ENCODE results near the gene SPOCK2.
"Not testable (repeated sequence)": the region's sequence is repeated elsewhere in the genome, so short reads cannot be mapped to it uniquely, and the experiment has no call there.

The SPOCK2 gene

DNA sequence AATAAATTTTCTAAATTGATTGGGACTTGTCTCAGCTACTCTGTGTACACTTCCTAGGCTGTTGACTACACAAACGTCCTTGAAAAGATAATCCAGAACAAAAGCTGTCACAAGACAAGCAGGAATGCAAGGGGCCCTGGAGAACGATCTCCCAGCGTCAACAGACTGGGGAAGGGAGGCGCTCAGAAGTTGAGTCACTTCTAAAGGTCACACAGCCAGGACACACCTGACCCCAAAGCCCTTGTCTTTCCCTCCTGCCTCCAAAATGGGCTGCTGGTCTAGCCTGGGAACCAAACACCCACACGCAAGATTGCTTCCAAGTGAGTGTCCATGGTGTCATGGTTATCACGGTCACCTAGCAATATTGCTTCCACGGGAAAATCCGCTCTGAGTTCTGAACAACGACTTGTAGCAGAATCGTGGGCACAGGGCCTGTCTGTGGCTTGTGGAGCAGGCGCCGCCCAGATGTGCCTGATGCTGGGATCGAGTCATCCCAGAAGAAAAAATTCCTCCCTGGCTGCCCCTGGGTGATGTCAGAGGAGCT lies 49.8 kb downstream of the SPOCK2 start:
- no peak for DNase-seq
- no peak for TF ChIP-seq GATA1 (IDR thresholded peaks at IDR 0.05; ENCODE audit: low read depth, low read length)
- no peak for TF ChIP-seq POLR2A (IDR thresholded peaks at IDR 0.05; ENCODE audit: low read length)

DNA sequence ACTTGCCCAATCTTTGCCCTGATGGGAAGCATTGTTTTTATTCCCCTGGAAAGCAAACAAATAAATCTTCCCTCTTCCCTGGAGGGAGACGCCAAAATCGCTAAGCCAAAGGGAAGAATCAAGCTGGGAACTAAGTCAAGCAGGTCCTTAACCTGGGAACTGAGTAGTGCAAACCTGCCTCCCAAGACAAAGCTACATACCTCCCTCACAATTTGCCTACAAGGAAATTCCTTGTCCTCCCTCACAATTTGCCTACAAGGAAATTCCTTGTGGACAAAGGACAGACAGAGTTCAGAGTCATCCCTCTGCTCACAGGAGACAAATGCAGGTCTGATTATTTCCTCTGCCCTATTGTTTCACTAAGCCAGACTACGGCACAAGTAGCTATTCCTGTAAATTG lies 50.5 kb downstream of the SPOCK2 start:
- no peak for DNase-seq
- no peak for TF ChIP-seq GATA1 (IDR thresholded peaks at IDR 0.05; ENCODE audit: low read depth, low read length)
- TF ChIP-seq POLR2A (IDR thresholded peaks at IDR 0.05; ENCODE audit: low read length) = no peak

DNA sequence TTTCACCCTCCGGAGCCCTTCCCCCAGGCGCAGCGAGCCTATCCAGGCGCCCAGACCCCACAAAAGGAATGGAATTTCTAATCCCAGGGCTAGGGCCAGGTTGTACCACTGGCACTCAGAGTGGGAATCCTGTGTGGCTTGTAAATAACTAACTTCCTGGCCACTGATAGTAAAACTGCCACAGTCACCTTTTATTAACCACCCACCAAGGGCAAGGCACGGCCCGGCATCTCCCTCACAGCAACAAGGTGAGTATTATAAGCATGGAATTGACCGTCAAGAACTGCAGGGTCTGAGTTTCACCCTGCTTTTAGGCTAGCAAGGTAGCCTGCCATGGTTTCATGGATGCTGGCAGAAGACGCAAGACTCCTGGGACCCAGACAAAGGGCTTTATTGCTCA lies 51.1 kb downstream of the SPOCK2 start:
- no peak for TF ChIP-seq POLR2A (IDR thresholded peaks at IDR 0.05; ENCODE audit: low read length)
- DNase-seq = no peak

DNA sequence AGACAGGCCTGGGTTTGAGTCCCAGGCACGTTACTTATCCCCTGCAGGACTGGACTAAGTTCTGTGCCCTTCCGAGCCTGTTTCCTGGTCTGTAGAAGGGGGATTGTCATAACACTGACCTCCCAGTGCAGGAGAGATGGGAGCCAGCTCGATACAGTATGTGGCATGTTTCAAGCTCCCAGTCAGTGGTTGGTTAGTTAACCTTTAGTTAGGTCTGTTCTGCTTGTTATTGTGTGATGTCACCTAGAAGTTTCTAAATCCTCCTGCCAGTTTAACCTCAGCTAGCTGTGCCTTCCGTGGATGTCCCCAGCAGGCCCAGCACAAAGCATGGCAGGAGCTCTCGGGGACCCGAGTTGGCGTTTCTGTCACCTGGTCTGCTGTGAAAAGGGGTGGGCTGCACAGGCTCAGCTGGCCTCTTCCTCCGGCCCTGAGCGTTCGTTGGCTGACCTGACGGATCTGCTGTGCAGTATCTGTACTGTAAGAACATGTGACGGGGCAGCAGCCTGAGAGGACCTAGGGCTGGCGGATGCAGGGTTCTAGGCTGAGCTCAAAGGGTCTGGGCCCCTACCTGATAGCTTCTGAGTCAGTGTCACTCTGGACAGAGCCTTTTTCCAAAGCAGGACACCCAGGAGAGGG lies 53.0 kb downstream of the SPOCK2 start:
- no peak for DNase-seq
- TF ChIP-seq POLR2A (IDR thresholded peaks at IDR 0.05; ENCODE audit: low read length) = no peak
- no peak for TF ChIP-seq GATA1 (IDR thresholded peaks at IDR 0.05; ENCODE audit: low read depth, low read length)

DNA sequence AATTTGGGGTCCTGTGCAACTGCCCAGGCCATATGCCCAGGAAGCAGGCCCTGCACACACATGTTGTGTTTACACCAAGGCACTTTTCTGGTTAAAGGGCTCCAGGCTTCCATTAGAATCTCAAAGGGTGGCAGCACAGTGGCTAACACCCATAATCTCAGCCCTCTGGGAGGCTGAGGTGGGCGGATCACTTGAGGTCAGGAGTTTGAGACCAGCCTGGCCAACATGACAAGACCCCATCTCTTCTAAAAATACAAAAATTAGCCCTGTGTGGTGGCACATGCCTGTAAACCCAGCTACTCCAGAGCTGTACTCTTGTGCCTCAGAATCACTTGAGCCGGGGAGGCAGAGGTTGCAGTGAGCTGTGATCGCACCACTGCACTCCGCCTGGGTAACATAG lies 53.6 kb downstream of the SPOCK2 start:
- DNase-seq = no peak
- TF ChIP-seq GATA1 (IDR thresholded peaks at IDR 0.05; ENCODE audit: low read depth, low read length) = no peak
- no peak for TF ChIP-seq POLR2A (IDR thresholded peaks at IDR 0.05; ENCODE audit: low read length)

DNA sequence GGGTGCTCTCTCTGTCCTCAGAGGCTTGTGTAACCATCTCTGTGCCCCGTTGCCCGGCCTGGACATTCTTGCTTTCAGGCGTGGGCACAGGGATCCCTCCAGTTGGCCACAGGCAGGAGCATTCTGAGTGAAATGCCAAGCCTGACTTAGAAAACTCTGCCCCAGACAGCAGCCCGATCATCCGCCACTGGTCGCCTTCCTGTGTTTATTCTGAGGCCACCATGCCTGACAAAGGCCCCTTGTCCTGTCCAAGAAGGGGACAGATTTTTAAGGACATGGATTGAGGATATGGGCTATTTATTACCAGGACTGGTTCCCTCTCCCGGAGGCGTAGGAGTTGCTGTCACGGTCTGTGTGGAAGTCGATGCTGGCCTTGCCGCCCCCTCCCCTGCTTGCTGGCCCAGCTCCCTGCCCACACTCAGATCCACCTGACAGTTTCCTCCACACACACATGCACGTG lies 54.3 kb downstream of the SPOCK2 start:
- TF ChIP-seq POLR2A (IDR thresholded peaks at IDR 0.05; ENCODE audit: low read length) = no peak
- no peak for TF ChIP-seq GATA1 (IDR thresholded peaks at IDR 0.05; ENCODE audit: low read depth, low read length)
- no peak for DNase-seq

DNA sequence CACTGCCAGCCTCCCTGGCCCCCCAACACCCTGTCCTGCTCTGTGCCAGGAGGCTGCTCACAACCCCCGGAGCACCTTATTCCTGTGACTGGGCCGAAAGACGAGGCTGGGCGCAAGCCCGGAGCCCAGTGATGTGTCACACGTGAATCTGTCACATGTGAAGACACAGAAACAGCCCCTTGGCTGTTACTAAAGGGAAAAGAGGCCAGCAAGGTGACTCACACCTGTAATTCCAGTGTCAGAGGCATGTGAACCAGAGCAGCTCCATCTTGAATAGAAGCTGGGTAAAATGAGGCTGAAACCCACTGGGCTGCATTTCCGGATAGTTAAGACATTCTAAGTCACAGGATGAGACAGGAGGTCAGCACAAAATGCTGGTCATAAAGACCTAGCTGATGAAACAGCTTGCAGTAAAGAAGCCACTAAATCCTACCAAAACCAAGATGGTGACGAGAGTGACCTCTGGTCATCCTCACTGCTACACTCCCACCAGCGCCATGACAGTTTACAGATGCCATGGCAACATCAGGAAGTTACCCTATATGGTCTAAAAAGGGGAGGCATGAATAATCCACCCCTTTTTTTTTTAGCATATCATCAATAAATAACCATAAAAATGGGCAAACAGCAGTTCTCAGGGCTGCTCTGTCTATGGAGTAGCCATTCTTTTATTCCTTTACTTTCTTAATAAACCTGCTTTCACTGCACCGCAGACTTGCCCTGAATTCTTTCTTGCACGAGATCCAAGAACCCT lies 55.8 kb downstream of the SPOCK2 start:
- DNase-seq = not testable (repeated sequence)

DNA sequence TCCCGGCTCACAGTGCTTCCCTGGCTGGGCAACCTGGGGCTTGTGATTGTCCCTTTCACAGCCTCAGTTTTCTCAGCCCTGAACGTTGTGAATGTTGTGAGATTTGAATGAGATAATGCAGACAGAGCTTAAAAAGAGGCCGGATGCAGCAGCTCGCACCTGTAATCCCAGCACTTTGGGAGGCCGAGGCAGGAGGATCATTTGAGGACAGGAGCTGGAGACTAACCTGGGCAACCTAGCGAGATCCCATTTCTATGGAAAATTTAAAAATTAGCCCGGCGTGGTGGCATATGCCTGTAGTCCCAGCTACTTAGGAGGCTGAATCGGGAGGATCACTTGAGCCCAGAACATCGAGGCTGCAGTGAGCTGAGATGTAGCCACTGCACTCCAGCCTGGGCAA lies 56.6 kb downstream of the SPOCK2 start:
- no peak for DNase-seq
- TF ChIP-seq GATA1 (IDR thresholded peaks at IDR 0.05; ENCODE audit: low read depth, low read length) = no peak

DNA sequence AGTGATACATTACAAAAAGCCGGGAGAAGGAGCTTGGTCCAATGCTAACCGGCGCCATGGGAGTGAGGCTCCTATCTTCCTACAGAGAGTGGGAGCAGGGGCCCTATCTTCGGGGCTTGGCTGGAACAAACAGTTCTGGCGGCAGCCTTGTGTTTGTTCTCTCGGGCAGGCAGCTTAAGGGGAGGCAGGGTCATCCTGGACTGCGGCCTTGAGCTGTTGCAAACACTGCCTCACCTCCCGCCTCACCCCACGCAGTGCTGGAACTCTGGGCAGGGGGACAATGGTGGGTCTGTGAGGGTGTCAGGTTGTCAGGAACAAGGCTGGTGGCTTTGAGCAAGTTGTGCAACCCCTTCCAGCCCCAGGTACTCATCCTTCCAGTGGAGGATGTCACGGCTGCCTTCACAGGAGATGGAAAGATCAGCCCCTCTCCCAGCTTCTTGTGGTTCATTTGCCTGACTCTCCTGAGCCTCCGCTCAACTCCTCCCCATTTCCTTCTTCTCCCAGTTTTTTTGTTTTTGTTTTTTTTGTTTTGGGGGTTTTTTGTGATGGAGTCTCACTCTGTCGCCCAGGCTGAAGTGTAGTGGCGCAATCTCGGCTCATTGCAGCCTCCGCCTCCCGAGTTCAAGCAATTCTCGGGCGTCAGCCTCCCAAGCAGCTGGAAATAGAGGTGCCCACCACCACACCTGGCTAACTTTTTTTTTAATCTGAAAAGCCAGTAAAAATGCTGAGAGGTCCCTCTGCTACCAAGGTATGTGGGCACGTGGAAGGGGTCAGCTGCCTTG lies 57.4 kb downstream of the SPOCK2 start:
- DNase-seq = no peak
- TF ChIP-seq POLR2A (IDR thresholded peaks at IDR 0.05; ENCODE audit: low read length) (no peak), GATA1 (IDR thresholded peaks at IDR 0.05; ENCODE audit: low read depth, low read length) (no peak)

DNA sequence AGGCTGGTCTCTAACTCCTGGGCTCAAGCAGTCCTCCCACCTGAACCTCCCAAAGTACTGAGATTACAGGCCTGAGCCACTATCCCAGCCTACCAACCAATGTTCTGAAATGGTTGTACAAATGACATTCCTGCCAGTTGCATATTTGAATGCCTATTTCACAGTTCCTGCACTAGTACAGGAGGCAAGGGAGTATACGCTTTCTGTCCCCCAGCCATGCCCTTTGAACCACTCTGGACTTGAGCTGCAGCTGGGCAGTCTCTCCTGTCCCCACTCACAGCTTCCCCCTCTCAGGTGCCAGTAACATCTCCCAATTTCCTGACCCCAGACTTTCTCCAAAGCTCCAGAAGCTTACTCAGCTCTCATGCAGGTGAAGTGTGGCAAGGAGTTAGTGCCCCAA lies 58.9 kb downstream of the SPOCK2 start:
- no peak for DNase-seq
- TF ChIP-seq POLR2A (IDR thresholded peaks at IDR 0.05; ENCODE audit: low read length) (no peak), GATA1 (IDR thresholded peaks at IDR 0.05; ENCODE audit: low read depth, low read length) (no peak)

DNA sequence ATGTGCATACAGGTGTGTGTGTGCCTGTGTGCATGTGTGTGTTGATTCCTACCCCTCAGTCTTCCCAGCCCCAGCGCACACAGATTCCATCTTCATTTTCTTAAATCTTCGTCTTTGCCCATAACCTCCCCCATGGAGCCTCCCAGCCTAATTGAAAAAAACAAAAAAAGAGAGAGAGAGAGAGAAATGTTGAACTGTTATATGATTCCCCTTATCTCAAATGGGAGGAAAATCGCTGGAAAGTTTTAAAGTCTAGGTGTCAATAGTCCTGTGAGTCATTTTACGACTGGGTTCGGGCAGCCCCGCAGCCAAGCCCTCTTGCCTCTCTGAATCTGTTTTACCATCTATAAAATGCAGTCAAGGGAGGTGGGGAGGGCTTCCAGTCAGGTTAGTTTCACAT lies 60.9 kb downstream of the SPOCK2 start:
- TF ChIP-seq GATA1 (IDR thresholded peaks at IDR 0.05; ENCODE audit: low read depth, low read length) (no peak), POLR2A (IDR thresholded peaks at IDR 0.05; ENCODE audit: low read length) (no peak)
- no peak for DNase-seq

DNA sequence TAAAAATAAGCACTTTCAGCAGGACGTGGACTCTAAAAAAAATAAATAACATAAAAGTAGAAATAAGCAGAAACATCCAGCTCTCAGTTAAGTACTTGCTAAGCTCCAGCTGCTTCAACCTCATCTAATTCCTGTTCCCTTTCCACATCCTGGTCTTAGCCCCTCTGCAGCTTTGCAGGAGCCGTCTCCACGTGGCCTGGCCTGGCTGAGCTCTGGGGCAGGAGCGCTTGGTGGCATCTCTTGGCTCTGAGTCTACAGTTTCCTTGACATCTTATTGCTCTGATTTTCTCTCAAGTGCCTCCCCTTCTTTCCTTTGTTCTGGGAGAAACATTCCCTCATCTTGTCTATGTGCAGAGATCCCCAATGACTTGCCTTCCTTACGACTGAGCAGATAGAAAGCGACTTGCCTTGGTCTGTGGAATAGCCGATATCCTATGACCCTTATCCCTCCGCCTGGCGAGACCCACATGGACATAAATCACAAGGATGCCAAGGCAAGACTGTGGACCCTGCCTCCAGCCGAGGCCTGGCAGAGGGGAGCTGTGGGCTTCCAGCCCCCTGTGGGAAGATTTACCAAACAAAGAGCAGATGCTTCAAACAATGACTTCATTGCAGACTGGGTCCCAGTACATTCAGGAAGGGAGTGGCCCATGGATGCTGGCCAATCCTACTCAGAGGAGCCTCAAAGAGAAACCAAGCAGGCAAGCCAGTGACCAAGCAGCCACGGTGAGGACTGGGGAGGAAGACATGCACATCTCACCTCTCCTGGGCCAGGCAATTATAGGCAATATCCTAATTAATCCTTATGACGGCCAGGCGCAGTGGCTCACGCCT lies 61.9 kb downstream of the SPOCK2 start:
- TF ChIP-seq GATA1 (IDR thresholded peaks at IDR 0.05; ENCODE audit: low read depth, low read length) (no peak), POLR2A (IDR thresholded peaks at IDR 0.05; ENCODE audit: low read length) (no peak)
- no peak for DNase-seq

DNA sequence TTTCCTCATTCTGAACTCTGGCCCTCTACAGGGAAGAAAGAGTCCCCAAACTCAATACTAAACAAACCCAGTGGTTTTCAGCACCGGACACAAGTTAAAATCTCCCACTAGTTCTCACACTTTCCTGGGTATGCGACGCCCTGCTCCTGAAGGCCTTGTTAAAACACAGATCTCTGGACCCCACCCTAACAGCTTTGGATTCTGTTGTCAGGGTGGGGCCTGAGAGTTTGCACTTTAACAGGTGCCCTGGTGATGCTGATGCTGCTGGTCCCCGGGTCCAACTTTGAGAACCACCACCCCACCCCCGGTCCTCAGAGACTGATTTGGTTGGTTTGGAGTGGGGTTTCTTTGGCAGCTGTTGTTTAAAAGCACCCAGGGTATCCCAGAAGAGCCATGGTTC lies 62.5 kb downstream of the SPOCK2 start:
- no peak for DNase-seq
- TF ChIP-seq POLR2A (IDR thresholded peaks at IDR 0.05; ENCODE audit: low read length) = no peak
- TF ChIP-seq GATA1 (IDR thresholded peaks at IDR 0.05; ENCODE audit: low read depth, low read length) = no peak

DNA sequence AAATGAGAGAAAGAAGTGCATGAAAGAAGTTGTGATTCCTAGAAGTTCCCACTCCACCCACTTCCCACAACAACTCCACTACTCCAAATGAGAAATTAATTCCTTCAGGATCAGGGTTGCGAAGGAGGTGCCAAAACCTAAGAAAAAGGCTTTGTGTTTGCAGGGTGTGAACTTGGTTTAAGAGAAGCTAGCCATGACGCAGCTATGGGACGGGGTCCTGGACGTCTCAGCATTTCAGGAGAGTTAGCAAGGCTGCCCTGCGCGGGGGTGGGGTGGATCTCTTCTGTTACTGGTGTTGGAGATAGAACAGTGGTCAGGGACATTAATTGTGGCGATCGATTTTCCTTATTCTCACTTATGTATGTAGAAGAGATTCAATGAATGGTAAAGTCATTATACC lies 63.0 kb downstream of the SPOCK2 start:
- DNase-seq = no peak
- TF ChIP-seq GATA1 (IDR thresholded peaks at IDR 0.05; ENCODE audit: low read depth, low read length) (no peak), POLR2A (IDR thresholded peaks at IDR 0.05; ENCODE audit: low read length) (no peak)

All from erythroblast (primary cell).